ENCODE measurements around the gene FAM50A.

Gene FAM50A

DNA sequence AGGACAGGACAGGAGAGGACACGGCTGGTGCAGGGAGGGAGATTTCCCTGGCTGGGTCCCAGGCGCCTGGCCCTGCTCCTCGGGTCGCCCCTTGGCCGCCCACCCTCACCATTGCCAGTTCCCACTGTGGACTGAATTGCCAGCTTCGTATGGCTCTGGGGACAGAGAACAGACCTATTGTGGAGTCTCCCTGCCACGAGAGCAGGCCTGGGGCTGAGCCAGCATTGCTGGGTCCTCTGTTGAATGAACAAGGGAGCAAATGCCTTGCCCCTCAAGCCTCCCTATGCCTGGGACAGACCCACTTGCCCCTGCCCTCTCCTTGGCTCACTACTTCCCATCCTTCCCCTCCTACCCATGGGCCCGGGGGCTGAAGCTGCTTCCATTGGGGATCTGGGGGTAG is 18.5 kb downstream of the FAM50A start:
- no peak overlapping the region for H3K4me3 ChIP-seq (ENCODE audit: low read length)
- no peak for TF ChIP-seq CTCF (conservative IDR thresholded peaks at IDR 0.05; ENCODE audit: low read length)
- DNase-seq (ENCODE audit: low read depth): no peak

- no peak for DNase-seq (ENCODE audit: low read depth)
- no peak overlapping the region for H3K4me3 ChIP-seq (ENCODE audit: low read length)
- no peak for TF ChIP-seq CTCF (conservative IDR thresholded peaks at IDR 0.05; ENCODE audit: low read length)
Measured at GRCh38 chrX:154463611-154464220, 19.8 kb downstream of the FAM50A start.

DNA sequence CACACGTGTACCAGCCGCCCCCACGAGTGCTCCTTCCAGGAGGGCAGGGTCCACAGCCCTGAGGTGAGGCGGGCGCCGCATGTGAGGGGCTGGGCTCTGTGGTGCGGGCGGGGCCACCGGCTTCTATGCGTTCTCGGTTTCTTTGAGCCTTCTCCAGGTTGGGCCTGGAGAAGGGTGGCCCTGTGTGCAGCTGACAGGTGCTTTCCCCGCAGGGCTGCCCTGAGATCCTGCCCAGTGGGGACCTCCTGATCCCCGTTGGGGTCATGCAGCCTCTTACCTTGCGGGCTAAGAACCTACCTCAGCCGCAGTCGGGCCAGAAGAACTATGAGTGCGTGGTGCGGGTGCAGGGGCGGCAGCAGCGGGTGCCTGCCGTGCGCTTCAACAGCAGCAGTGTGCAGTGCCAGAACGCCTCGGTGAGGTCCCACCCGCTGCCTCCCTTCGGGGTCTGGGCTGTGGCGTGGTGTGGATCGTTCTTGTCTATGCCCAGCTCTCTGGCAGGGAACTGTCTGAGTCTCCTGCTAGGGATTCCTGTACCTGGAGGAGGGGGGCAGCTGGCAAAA is 20.9 kb downstream of the FAM50A start:
- no peak overlapping the region for H3K4me3 ChIP-seq (ENCODE audit: low read length)
- no peak for DNase-seq (ENCODE audit: low read depth)
- no peak for TF ChIP-seq CTCF (conservative IDR thresholded peaks at IDR 0.05; ENCODE audit: low read length)

DNA sequence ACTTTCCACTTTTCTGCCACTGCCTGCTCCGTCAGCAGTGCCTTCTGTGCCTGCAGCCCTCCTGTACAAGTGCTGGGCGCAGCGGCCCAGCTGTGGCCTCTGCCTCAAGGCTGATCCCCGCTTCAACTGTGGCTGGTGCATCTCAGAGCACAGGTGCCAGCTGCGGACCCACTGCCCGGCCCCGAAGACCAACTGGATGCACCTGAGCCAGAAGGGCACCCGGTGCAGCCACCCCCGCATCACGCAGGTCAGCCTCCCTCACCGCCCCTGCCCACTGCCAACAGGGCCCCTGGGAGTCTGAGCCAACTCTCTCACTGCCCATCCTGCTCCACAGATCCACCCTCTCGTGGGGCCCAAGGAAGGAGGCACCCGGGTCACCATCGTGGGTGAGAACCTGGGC is 21.7 kb downstream of the FAM50A start:
- no peak for TF ChIP-seq CTCF (conservative IDR thresholded peaks at IDR 0.05; ENCODE audit: low read length)
- no peak for DNase-seq (ENCODE audit: low read depth)

DNA sequence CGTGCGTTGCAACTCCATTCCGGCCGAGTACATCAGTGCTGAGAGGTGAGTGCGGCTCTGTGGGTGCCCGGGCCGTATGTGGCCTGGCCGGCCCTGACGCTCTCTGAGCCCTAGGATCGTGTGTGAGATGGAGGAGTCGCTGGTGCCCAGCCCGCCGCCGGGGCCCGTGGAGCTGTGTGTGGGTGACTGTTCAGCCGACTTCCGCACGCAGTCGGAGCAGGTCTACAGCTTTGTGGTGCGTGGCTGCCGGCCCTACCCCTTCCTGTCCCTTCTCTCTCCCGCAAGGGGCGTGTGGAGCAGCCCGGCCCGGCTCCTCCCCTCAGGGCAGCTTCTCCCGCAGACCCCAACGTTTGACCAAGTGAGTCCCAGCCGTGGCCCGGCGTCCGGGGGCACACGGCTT is 22.1 kb downstream of the FAM50A start:
- H3K4me3 ChIP-seq (ENCODE audit: low read length): no peak overlapping the region
- no peak for DNase-seq (ENCODE audit: low read depth)
- no peak for TF ChIP-seq CTCF (conservative IDR thresholded peaks at IDR 0.05; ENCODE audit: low read length)

More for the DNA sequence above, 21.7 kb downstream of the FAM50A start:
- H3K4me3 ChIP-seq (ENCODE audit: low read length): no peak overlapping the region

DNA sequence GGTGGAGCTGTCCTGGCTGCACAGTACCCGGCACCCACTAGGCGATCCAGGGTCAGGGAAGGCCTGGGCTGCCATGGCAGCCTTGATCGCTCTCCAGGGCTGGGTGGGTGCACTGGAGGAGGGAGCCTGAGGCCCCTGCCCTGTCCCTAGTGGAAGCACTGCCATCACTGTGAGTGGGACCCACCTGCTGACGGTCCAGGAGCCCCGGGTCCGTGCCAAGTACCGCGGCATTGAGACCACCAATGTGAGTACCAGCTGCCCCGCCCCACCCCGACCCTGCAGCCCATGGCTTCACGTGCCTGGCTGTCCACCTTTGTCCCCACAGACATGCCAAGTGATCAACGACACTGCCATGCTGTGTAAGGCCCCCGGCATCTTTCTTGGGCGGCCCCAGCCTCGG is 23.0 kb downstream of the FAM50A start:
- no peak overlapping the region for H3K4me3 ChIP-seq (ENCODE audit: low read length)
- DNase-seq (ENCODE audit: low read depth): no peak
- no peak for TF ChIP-seq CTCF (conservative IDR thresholded peaks at IDR 0.05; ENCODE audit: low read length)

GRCh38 chrX:154467556-154467955 is 23.6 kb downstream of the FAM50A start:
- TF ChIP-seq CTCF (conservative IDR thresholded peaks at IDR 0.05; ENCODE audit: low read length): no peak
- no peak for DNase-seq (ENCODE audit: low read depth)
- no peak overlapping the region for H3K4me3 ChIP-seq (ENCODE audit: low read length)

Data from AG10803 (cell line).